DND-41 (cell line): ENCODE results near the gene KRT84.

Experiments used
- ATAC-seq: fragments of 200-7000 bp; cut with Tn5 transposase; 3 replicates; pipeline ENCODE4 v1.9.1; 2021; ENCODE audit warnings: low read depth; ENCODE audit not compliant: insufficient read depth
- DNase-seq: peaks from one replicate; pipeline ENCODE4 v3.0.0-alpha.2; 2020
- H2AFZ ChIP-seq: 2 replicates; pipeline ENCODE4 v1.6.0; 2012; ENCODE audit warnings: low read depth, low read length
- H3K27ac ChIP-seq: 2 replicates; pipeline ENCODE4 v1.5.1; 2012; ENCODE audit warnings: low read length, inconsistent platforms
- H3K27me3 ChIP-seq: fragments of 200-600 bp; sonication (generic); 2 replicates; pipeline ENCODE4 v1.6.0; 2012; ENCODE audit warnings: low read length, mild to moderate bottlenecking, inconsistent platforms; ENCODE audit not compliant: insufficient read depth, poor library complexity
- H3K36me3 ChIP-seq: 2 replicates; pipeline ENCODE4 v1.5.1; 2012; ENCODE audit warnings: low read length, inconsistent platforms; ENCODE audit not compliant: insufficient read depth
- H3K4me1 ChIP-seq: 2 replicates; pipeline ENCODE4 v1.5.1; 2012; ENCODE audit warnings: mild to moderate bottlenecking, low read length; ENCODE audit not compliant: insufficient read depth
- H3K4me2 ChIP-seq: 2 replicates; pipeline ENCODE4 v1.6.0; 2012; ENCODE audit warnings: mild to moderate bottlenecking, moderate library complexity, low read length, inconsistent platforms; ENCODE audit not compliant: insufficient read depth
- H3K4me3 ChIP-seq, 2 experiments: fragments of 200-600 bp in 1 of 2; shearing (Covaris generic) in 1 of 2; 2 replicates each; pipeline ENCODE4 v1.5.1; 2012 to 2016; ENCODE audit warnings: inconsistent platforms in 2 of 2, low read length in 2 of 2, mild to moderate bottlenecking in 2 of 2, low read depth in 1 of 2, moderate library complexity in 1 of 2
- H3K79me2 ChIP-seq: 2 replicates; pipeline ENCODE4 v1.6.0; 2012; ENCODE audit warnings: low read length, inconsistent platforms; ENCODE audit not compliant: insufficient read depth
- H3K9ac ChIP-seq: 2 replicates; pipeline ENCODE4 v1.6.0; 2012; ENCODE audit warnings: low read depth, mild to moderate bottlenecking, inconsistent platforms, low read length, moderate library complexity
- H3K9me3 ChIP-seq: 2 replicates; pipeline ENCODE4 v1.5.1; 2012; ENCODE audit warnings: low read length, moderate library complexity, mild to moderate bottlenecking, inconsistent platforms; ENCODE audit not compliant: insufficient read depth, severe bottlenecking
- H4K20me1 ChIP-seq: 2 replicates; pipeline ENCODE4 v1.6.0; 2012; ENCODE audit warnings: low read length; ENCODE audit not compliant: insufficient read depth
- CTCF ChIP-seq: IDR thresholded peaks from 2 replicates; pipeline ENCODE4 v1.5.1; 2012; ENCODE audit warnings: borderline replicate concordance, low read length, moderate library complexity, mild to moderate bottlenecking; ENCODE audit not compliant: poor library complexity, severe bottlenecking; ENCODE audit errors: extremely low read depth
- EZH2 ChIP-seq: IDR thresholded peaks from 3 replicates; pipeline ENCODE4 v1.6.1; 2012; ENCODE audit warnings: borderline replicate concordance, low read depth, mild to moderate bottlenecking, moderate library complexity, low read length, inconsistent platforms; ENCODE audit not compliant: severe bottlenecking

KRT84 gene

GRCh38 chr12:52427083-52427482 lies 41.6 kb upstream of the KRT84 start:
- Histone ChIP-seq H4K20me1 (0 out of 2 replicates have a peak, but pooled peaks cover 7% of the 10 kb centered on the region), H3K4me3 (no peak overlapping the region), H3K27me3 (peaks cover 20% of the 10 kb centered on the region), H3K4me1 (no peaks in the 10 kb centered on the region), H3K36me3 (no peaks in the 10 kb centered on the region), H3K4me2 (no peak overlapping the region), H2AFZ (no peak overlapping the region), H3K9ac (no peak overlapping the region), H3K9me3 (no peaks in the 10 kb centered on the region), H3K79me2 (no peaks in the 10 kb centered on the region), H3K27ac (no peak overlapping the region)
- TF ChIP-seq EZH2 (no peak), CTCF (no peak)
- no peak for DNase-seq
- ATAC-seq, result no peak

- H2AFZ ChIP-seq, result no peak overlapping the region
- H3K79me2 ChIP-seq, result no peaks in the 10 kb centered on the region
- no peaks in the 10 kb centered on the region for H3K4me1 ChIP-seq
- no peak overlapping the region for H3K27ac ChIP-seq
- H3K9me3 ChIP-seq, result no peaks in the 10 kb centered on the region
- TF ChIP-seq CTCF, result no peak
- TF ChIP-seq EZH2, result no peak
- ATAC-seq (no peak), DNase-seq (no peak)
- 0 out of 2 replicates have a peak, but pooled peaks cover 7% of the 10 kb centered on the region for H4K20me1 ChIP-seq
- no peaks in the 10 kb centered on the region for H3K36me3 ChIP-seq
- no peak overlapping the region for H3K4me2 ChIP-seq
- H3K9ac ChIP-seq, result no peak overlapping the region
- no peak overlapping the region for H3K4me3 ChIP-seq
- H3K27me3 ChIP-seq, result peaks cover 26% of the 10 kb centered on the region
Observed at GRCh38 chr12:52426034-52426433, 40.6 kb upstream of the KRT84 start.

GRCh38 chr12:52425466-52425865 lies 40.0 kb upstream of the KRT84 start:
- no peak for TF ChIP-seq EZH2
- TF ChIP-seq CTCF, result no peak
- H2AFZ ChIP-seq, result no peak overlapping the region
- H3K9me3 ChIP-seq, result no peaks in the 10 kb centered on the region
- H3K27me3 ChIP-seq, result peaks cover 27% of the 10 kb centered on the region
- H3K36me3 ChIP-seq, result no peaks in the 10 kb centered on the region
- DNase-seq, result no peak
- no peak for ATAC-seq
- no peak overlapping the region for H3K27ac ChIP-seq
- H3K4me2 ChIP-seq, result no peak overlapping the region
- no peaks in the 10 kb centered on the region for H3K4me1 ChIP-seq
- no peak overlapping the region for H3K9ac ChIP-seq
- H4K20me1 ChIP-seq, result 0 out of 2 replicates have a peak, but pooled peaks cover 6% of the 10 kb centered on the region
- no peak overlapping the region for H3K4me3 ChIP-seq
- H3K79me2 ChIP-seq, result no peaks in the 10 kb centered on the region
